Keratinocyte (primary cell): ENCODE results near the gene TAS1R3. TPM values are rescaled to one million over a fixed set of nuclear protein-coding genes. Genes with fewer than 3 reads are reported as not detected.

Source experiments
- DNase-seq: peaks from one replicate; pipeline ENCODE4 v3.0.0-alpha.2; 2011; ENCODE audit warnings: low read depth, missing footprints, low spot score
- FAIRE-seq: peaks from 2 replicates; lab custom pipeline; 2011; peaks lifted over from hg19 to GRCh38; lab: Jason Lieb, UNC
- H2AFZ ChIP-seq: 2 replicates; pipeline ENCODE4 v1.6.0; 2012; ENCODE audit warnings: low read length, control low read depth, inconsistent platforms; ENCODE audit not compliant: control insufficient read depth
- H3K27ac ChIP-seq: 2 replicates; pipeline ENCODE4 v1.5.1; 2011; ENCODE audit warnings: low read length; ENCODE audit not compliant: control insufficient read depth, insufficient read depth
- H3K27me3 ChIP-seq: 3 replicates; pipeline ENCODE4 v1.6.0; 2011; ENCODE audit warnings: low read length; ENCODE audit not compliant: control insufficient read depth, insufficient read depth; ENCODE audit errors: extremely low read depth
- H3K36me3 ChIP-seq, 2 experiments: 2 replicates in 1 of 2; 3 replicates in 1 of 2; pipeline ENCODE4 v1.5.1; 2011; ENCODE audit warnings: low read length in 2 of 2, mild to moderate bottlenecking in 1 of 2; ENCODE audit not compliant: control insufficient read depth in 2 of 2, insufficient read depth in 2 of 2; ENCODE audit errors: extremely low read depth in 1 of 2
- H3K4me1 ChIP-seq: 3 replicates; pipeline ENCODE4 v1.5.1; 2011; ENCODE audit warnings: low read length; ENCODE audit not compliant: control insufficient read depth, insufficient read depth; ENCODE audit errors: extremely low read depth
- H3K4me2 ChIP-seq: 3 replicates; pipeline ENCODE4 v1.6.0; 2011; ENCODE audit warnings: low read depth, low read length; ENCODE audit not compliant: control insufficient read depth, insufficient read depth; ENCODE audit errors: extremely low read depth
- H3K4me3 ChIP-seq, 3 experiments: fragments of 200-600 bp in 1 of 3; sonication (generic) in 1 of 3; 2 replicates in 2 of 3; 3 replicates in 1 of 3; pipeline ENCODE4 v1.5.1; 2011 to 2016; ENCODE audit warnings: low read length in 3 of 3, mild to moderate bottlenecking in 3 of 3, control low read depth in 2 of 3, inconsistent platforms in 1 of 3, low read depth in 1 of 3, mixed read lengths in 1 of 3, mixed run types in 1 of 3, moderate library complexity in 1 of 3; ENCODE audit not compliant: control insufficient read depth in 2 of 3, insufficient read depth in 2 of 3; ENCODE audit errors: extremely low read depth in 1 of 3
- H3K79me2 ChIP-seq: 2 replicates; pipeline ENCODE4 v1.6.0; 2012; ENCODE audit warnings: low read length; ENCODE audit not compliant: control insufficient read depth, insufficient read depth
- H3K9ac ChIP-seq: 3 replicates; pipeline ENCODE4 v1.6.0; 2011; ENCODE audit warnings: low read length; ENCODE audit not compliant: control insufficient read depth, insufficient read depth; ENCODE audit errors: extremely low read depth
- H3K9me1 ChIP-seq: 3 replicates; pipeline ENCODE4 v1.6.0; 2011; ENCODE audit warnings: low read length; ENCODE audit not compliant: control insufficient read depth, insufficient read depth; ENCODE audit errors: extremely low read depth
- H3K9me3 ChIP-seq: 2 replicates; pipeline ENCODE4 v1.5.1; 2012; ENCODE audit warnings: low read depth, low read length; ENCODE audit not compliant: control insufficient read depth
- H4K20me1 ChIP-seq: 3 replicates; pipeline ENCODE4 v1.6.0; 2011; ENCODE audit warnings: low read length; ENCODE audit not compliant: control insufficient read depth, insufficient read depth; ENCODE audit errors: extremely low read depth
- EZH2 ChIP-seq: IDR thresholded peaks from one replicate; pipeline ENCODE4 v1.6.1; 2012; ENCODE audit warnings: inconsistent platforms, mild to moderate bottlenecking, low read length, moderate library complexity
- dilution Hi-C: fragments of 300-500 bp; cut with MboI; formaldehyde crosslinking; loops from one replicate; pipeline ENCODE4 v1.7.0; 2020; ENCODE audit warnings: low sequenced_read_pairs; ENCODE audit not compliant: extremely low pct_ligation_motif_present
- polyA plus RNA-seq, 5 experiments: library from polyadenylated mRNA; depleted of rRNA in 3 of 5; stranded (reverse) in 3 of 5; stranded (forward) in 1 of 5; unstranded in 1 of 5; fragments of >200 nt; gene quantifications; 1 replicate in 1 of 5; 2 replicates in 3 of 5; 3 replicates in 1 of 5; pipeline versions ENCODE4 v1.2.1 to v1.2.3, GENCODE V29; 2011 to 2012; ENCODE audit warnings: missing spikeins in 2 of 5, low read depth in 1 of 5, low replicate concordance in 1 of 5
- TF ChIP-seq, protein P1 (sequence below), 3 experiments: IDR thresholded peaks in 1 of 3; conservative IDR thresholded peaks in 1 of 3; optimal IDR thresholded peaks in 1 of 3; 2 replicates in 2 of 3; 3 replicates in 1 of 3; pipeline versions ENCODE3 to v1.5.1; 2011; ENCODE audit warnings: low read length in 3 of 3, mild to moderate bottlenecking in 3 of 3, moderate library complexity in 2 of 3, control low read depth in 1 of 3, inconsistent platforms in 1 of 3; ENCODE audit not compliant: insufficient read depth in 2 of 3; ENCODE audit errors: extremely low read depth in 1 of 3

Gene TAS1R3
- polyA plus RNA-seq, 1 donor (not counting 4 experiments of a cell fraction or from before 2014, with no cell fraction given) = 0.04 TPM

DNA sequence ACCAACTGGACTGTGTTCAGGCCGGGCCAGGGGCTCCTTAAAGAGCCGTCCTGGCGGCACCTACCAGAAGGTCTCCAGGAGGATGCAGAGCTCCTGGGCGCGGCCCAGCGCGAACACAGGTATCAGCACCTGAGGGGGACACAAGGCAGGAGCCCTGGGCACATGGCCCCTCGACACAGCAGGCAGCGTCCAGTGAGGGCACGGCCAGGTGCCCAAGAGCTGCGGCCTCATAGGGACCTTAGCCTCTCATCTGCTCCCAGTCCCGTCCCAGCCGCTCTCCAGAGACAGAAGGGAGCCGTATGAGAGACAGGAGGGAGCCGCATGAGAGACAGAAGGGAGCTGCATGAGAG is 16.9 kb upstream of the TAS1R3 start:
- H3K9me1 ChIP-seq = no peaks in the 10 kb centered on the region
- TF ChIP-seq EZH2 = no peak
- TF ChIP-seq, protein P1, sequence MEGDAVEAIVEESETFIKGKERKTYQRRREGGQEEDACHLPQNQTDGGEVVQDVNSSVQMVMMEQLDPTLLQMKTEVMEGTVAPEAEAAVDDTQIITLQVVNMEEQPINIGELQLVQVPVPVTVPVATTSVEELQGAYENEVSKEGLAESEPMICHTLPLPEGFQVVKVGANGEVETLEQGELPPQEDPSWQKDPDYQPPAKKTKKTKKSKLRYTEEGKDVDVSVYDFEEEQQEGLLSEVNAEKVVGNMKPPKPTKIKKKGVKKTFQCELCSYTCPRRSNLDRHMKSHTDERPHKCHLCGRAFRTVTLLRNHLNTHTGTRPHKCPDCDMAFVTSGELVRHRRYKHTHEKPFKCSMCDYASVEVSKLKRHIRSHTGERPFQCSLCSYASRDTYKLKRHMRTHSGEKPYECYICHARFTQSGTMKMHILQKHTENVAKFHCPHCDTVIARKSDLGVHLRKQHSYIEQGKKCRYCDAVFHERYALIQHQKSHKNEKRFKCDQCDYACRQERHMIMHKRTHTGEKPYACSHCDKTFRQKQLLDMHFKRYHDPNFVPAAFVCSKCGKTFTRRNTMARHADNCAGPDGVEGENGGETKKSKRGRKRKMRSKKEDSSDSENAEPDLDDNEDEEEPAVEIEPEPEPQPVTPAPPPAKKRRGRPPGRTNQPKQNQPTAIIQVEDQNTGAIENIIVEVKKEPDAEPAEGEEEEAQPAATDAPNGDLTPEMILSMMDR (optimal IDR thresholded peaks at IDR 0.05 in 1 of 3, IDR thresholded peaks at IDR 0.05 in 1 of 3, conservative IDR thresholded peaks at IDR 0.05 in 1 of 3; ENCODE audit: extremely low read depth in 1 of 3, insufficient read depth in 2 of 3, low read length in 3 of 3) = no peak
- H3K27me3 ChIP-seq = no peaks in the 10 kb centered on the region
- FAIRE-seq (no peak), DNase-seq (no peak)
- no peak overlapping the region for H3K27ac ChIP-seq
- dilution Hi-C loops = no loop called here
- no peaks in the 10 kb centered on the region for H3K9me3 ChIP-seq
- H2AFZ ChIP-seq = no peak overlapping the region
- no peak overlapping the region for H3K4me2 ChIP-seq
- H4K20me1 ChIP-seq = peaks cover 15% of the 10 kb centered on the region
- peaks cover 38 to 41% of the 10 kb centered on the region in 2 experiments for H3K36me3 ChIP-seq
- peaks cover 29% of the 10 kb centered on the region for H3K79me2 ChIP-seq
- H3K9ac ChIP-seq = no peak overlapping the region
- H3K4me1 ChIP-seq = peaks cover 29% of the 10 kb centered on the region
- H3K4me3 ChIP-seq = no peak overlapping the region

DNA sequence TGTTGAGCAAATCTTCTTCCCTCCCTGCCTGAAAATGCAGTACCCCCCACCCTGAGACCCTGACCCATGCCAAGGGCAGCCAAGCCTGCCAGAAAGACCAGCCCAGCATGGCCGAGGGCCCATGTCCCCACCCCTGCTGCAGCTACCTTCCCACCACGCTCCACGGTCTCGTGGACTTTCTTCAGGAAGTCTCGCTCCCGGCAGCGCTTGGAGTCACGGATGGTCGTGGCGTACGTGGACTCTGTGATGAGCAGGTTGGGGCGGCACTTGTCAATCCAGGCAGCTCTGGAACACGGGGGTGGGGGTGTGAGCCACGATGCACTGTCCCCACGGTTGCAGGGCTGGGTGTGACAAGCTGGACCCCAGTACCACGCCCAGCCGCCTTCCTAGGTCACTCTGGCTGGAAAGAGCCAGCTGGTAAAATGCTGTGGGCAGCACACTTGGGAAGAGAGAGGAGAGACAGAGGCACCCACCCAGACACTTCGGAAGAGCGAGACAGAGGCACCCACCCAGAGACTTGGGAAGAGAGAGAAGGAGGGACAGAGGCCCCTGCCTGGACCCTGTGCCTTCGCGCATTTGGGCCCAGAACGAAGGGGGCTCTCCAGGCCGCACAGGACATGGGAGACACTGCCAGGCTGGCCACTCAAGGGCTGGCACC is 16.3 kb upstream of the TAS1R3 start:
- no peak overlapping the region for H3K27ac ChIP-seq
- no peak overlapping the region for H3K4me3 ChIP-seq
- TF ChIP-seq EZH2 = no peak
- TF ChIP-seq, protein P1 (optimal IDR thresholded peaks at IDR 0.05 in 1 of 3, IDR thresholded peaks at IDR 0.05 in 1 of 3, conservative IDR thresholded peaks at IDR 0.05 in 1 of 3; ENCODE audit: extremely low read depth in 1 of 3, insufficient read depth in 2 of 3, low read length in 3 of 3) = no peak
- H4K20me1 ChIP-seq = peaks cover 16% of the 10 kb centered on the region
- H3K9me3 ChIP-seq = no peaks in the 10 kb centered on the region
- H3K36me3 ChIP-seq = peaks cover 43 to 44% of the 10 kb centered on the region in 2 experiments
- no peaks in the 10 kb centered on the region for H3K9me1 ChIP-seq
- no peak for DNase-seq
- peaks cover 23% of the 10 kb centered on the region for H3K4me1 ChIP-seq
- no peak overlapping the region for H3K9ac ChIP-seq
- H3K4me2 ChIP-seq = no peak overlapping the region
- dilution Hi-C loops = no loop called here
- no peak for FAIRE-seq
- no peaks in the 10 kb centered on the region for H3K27me3 ChIP-seq
- peaks cover 29% of the 10 kb centered on the region for H3K79me2 ChIP-seq
- no peak overlapping the region for H2AFZ ChIP-seq
